HG03457 (cell line): ENCODE data around the gene MUS81.

ENCODE experiments used
- ATAC-seq: cut with Tn5 transposase; IDR thresholded peaks from one replicate; pipeline ENCODE4 v1.9.1; 2021; ENCODE audit warnings: moderate number of reproducible peaks; ENCODE audit not compliant: unreplicated experiment

Gene MUS81

DNA sequence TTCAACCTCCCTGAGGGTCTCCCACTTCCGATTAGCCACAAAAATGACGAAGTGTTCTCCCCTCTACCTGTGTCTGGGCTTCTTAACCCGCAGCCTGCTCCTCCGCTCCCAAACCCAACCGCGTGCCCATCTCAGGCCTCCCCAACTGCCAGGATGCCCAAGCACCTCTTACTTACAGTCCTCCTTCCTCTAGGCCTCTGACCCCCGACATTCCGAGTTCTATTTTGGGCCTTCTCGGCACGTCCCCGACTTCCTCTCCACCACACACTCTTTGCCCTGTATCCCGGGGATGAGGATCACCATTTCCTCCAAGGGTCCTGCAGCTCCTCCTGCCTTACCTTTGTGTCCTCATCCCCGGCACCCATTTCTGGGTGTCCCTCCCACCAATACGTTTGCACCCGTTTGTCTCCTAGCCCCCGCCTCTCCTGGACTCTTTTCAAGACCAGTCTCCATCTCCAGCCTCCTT, 388 bp upstream of the MUS81 start:
- no peak for ATAC-seq

DNA sequence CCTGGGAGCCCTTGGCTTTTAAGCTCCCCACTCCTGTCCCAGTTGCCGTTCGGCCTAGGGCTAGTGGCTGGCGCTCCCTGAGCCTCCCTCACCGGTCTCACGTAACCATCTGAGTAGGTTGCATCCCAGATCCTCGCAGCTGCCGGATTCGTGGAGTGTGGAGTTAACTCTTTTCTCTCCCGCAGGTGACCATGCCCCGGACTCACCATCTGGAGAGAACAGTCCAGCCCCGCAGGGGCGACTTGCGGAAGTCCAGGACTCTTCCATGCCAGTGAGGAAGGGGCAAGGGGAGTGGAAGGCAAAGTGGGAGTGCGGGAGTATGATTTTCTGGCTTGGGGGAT, 902 bp downstream of the MUS81 start:
- ATAC-seq, result no peak

DNA sequence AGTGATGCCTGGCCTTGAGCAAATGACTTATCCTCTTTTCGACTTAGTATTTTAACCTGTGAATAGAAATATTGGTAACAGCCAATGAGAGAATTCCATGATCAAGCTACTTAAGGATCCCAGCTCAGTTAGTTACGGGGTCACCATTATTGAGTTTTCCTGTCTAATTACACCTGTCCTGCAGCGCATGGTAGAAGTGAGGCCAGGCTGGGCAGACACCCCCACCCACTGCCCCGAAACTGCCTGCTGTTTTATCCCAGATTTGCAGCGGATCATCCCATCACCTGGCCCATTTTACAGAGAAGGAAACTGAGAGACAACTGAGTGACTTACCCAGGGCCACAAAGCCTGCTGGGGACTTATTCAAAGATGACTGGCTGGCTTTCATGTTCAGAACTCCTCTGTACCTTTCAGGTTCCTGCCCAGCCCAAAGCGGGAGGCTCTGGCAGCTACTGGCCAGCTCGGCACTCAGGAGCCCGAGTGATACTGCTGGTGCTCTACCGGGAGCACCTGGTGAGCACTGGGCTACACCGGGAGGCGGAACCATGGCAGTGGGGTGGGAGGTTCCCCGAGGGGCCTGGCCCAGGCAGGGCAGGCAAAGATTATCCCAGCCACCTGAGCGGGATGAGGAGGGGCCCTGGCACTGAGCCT, 1.4 kb downstream of the MUS81 start:
- no peak for ATAC-seq

DNA sequence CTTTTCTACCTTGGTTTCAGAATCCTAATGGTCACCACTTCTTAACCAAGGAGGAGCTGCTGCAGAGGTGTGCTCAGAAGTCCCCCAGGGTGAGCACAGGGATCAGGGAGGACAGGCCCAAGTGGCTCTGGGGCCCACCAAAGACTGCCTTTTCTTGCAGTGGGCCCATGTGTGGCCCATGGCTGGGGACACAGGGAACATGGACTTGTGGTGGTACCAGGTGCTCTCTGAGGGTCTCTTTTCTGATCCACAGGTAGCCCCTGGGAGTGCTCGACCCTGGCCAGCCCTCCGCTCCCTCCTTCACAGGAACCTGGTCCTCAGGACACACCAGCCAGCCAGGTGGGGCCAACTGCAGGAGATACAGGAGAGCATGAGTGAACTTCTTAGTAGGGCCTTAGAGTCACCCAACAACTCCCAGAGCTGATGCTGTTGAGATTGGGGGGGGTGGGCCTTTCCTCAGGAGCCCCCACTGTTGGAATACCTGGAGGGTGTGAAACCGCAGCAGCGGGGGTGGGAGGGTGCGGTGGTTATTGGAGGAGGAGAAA, 2.0 kb downstream of the MUS81 start:
- no peak for ATAC-seq

DNA sequence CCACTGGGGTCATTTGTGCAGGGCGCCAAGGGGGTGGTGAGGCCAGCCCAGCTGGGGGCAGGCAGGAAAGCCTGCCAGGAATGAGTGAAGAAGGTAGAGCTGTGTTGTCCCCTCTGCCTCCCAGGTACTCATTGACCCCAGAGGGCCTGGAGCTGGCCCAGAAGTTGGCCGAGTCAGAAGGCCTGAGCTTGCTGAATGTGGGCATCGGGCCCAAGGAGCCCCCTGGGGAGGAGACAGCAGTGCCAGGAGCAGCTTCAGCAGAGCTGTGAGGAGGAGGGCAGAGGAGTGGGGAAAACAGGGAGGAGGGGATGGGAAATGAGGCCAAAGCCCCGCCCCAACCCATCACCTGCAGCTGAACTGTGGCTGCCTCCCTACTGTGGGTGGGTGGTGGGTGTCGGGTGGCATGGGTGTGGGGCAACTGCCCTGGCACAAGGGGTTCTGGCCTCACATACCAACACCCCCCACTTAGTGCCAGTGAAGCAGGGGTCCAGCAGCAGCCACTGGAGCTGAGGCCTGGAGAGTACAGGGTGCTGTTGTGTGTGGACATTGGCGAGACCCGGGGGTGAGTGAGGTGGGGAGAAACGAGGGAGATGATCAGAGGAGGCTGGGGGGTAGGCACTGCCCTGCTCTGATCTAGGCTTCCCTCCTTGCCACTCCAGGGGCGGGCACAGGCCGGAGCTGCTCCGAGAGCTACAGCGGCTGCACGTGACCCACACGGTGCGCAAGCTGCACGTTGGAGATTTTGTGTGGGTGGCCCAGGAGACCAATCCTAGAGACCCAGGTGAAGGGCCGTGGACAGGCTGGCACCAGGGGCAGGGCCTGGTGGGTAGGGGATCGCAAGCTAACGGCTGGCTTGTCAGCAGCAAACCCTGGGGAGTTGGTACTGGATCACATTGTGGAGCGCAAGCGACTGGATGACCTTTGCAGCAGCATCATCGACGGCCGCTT, 3.0 kb downstream of the MUS81 start:
- ATAC-seq, result no peak

DNA sequence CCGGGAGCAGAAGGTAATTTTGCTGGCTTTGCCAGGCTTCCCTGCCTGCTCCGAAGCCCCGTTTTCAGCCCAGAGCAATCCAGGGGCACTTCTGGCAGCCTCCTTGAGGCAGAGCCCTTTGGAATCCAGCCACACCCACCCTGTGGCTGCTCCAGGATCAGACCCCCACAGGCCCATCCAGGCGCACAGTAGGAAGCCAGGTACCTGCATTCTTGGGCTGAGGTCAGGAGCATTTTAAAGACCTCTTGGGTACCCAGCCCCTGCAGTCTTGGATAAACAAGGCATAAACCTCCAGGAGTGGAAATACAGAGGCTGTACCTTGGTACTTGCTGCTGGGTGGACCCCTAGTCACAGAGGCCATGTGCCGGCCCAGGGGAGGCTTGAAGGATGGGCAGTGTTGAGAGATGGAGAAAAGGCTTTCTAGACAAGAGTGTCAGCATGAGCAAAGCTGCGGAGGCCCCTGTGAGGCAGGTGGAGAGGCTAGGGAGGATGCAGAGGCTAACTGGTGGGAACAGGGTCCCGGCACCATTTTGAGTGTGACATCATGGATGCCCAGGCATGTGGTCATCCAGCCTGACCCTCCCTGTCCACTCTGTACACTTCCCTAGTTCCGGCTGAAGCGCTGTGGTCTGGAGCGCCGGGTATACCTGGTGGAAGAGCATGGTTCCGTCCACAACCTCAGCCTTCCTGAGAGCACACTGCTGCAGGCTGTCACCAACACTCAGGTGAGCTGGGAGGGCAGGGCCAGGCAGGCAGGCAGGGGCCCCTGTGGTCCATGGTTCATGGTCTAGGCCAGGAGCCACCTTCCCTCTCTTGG, 3.9 kb downstream of the MUS81 start:
- ATAC-seq, result no peak

DNA sequence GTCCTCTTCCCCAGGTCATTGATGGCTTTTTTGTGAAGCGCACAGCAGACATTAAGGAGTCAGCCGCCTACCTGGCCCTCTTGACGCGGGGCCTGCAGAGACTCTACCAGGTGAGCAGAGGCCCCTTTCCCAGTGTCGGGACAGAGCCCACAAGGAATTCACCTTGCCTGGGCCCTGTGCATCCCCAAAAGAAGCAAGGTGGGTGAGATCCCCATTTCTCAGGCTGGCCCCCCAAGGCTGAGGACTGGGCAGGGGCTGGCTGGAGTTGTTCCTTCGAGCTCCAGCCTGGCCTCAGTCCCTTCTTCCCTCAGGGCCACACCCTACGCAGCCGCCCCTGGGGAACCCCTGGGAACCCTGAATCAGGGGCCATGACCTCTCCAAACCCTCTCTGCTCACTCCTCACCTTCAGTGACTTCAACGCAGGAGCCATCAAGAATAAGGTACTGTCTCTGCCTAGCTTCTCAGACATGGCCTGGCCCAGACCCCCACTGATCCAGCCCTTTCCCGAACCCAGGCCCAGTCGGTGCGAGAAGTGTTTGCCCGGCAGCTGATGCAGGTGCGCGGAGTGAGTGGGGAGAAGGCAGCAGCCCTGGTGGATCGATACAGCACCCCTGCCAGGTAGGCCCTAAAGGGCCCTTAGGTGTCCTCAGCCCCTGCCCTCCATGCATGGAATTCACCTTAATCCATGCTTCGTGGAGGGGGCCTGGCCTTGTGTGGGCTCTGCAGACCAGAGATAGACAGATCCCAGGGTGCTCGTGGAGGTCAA, 4.7 kb downstream of the MUS81 start:
- ATAC-seq, result no peak

DNA sequence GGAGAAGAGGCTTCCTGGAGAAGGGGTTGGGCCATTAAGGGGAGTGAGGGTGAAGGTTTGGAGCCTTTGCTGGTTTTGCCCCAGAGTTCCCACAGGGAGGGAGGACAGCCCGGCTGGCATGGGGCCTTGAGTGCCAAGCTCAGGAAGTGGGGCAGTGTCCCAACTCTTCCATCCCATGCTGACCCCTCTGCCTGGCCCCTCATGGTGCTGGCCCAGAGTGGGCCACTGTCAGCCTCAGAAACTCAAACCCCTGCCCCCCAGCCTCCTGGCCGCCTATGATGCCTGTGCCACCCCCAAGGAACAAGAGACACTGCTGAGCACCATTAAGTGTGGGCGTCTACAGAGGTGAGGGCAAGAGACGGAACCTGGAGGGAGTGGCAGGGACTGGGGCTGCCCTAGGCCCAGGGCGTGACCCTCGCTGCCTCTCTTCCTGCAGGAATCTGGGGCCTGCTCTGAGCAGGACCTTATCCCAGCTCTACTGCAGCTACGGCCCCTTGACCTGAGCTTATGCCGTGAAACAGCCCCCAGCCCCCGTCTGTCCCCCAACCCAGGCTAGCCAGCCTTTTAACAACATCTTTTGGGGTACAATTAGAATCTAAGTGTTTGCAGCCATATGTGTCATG, 5.4 kb downstream of the MUS81 start:
- ATAC-seq, result no peak

DNA sequence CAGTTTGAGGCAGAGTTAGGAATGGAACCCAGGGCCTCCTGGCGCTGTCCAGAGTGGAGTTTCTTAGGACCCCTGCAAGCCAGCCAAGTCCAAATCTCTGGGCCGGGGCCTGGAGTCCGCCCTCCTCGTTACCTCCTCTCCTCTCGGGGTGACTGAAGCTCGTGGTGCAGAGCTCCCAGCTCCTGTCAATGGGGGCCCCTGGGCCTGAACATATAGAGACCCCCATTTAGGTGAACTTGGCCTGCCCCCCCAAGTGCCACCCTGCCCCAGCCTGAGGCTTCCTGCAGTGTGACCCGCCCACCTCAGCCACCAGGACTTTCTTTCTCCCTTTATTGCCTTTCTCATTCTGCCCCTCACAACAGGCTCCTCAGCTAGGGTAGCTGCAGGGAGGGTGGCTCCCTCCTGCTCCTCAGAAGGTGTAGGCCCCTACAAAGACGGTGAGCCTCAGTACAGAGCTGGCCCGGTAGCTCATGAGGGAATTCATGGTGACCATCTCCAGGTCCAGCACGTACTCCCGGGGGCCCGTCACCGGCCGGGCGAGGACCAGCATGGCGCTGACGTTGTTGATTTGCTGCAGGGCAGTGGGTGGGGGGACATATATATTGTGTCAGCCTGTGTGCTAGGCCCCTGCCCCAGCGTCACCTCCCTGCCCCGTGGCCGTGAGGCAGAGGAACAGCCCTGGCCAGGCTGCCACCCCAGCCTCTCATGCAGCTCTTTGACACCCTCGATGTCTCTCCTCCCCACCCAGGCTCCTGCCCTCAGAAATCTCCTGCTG, 6.5 kb downstream of the MUS81 start:
- no peak for ATAC-seq

DNA sequence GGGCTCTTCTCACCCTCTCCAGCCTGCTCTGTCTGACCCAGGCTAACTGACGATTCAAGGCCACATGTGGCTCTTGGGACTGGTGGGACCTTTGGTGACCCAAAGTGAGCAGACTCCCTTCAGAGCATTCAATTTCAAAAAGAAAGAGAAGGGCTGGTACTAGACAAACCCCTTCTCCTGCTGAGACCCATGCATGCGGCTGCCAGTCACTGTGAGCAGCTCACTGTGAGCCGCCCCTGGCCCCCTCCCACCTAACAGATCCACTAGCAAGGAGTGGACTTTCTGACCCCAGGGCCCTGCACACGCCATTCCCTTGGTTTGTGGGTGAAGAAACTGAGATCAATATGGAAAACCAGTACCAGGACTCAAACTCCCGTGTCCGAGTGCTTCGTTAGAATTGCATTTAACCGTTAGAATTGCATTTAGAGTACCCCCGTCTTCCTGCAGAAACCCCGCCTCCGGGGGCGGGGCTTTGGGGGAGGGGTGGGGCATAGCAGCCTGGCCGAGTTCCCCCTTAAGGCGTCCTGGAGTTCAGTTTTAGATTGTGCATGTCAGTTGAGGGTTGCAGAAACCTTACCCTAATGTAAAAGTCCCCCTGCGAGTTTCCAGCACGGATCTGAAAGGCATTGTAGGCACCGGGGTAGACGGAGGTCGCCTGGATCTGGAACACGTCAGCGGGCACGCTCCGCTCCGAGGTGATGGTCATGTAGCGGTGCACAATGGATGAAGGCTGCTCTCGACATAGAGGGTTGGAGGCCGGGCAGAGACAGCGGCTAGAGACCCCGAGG, 7.2 kb downstream of the MUS81 start:
- ATAC-seq, result no peak

DNA sequence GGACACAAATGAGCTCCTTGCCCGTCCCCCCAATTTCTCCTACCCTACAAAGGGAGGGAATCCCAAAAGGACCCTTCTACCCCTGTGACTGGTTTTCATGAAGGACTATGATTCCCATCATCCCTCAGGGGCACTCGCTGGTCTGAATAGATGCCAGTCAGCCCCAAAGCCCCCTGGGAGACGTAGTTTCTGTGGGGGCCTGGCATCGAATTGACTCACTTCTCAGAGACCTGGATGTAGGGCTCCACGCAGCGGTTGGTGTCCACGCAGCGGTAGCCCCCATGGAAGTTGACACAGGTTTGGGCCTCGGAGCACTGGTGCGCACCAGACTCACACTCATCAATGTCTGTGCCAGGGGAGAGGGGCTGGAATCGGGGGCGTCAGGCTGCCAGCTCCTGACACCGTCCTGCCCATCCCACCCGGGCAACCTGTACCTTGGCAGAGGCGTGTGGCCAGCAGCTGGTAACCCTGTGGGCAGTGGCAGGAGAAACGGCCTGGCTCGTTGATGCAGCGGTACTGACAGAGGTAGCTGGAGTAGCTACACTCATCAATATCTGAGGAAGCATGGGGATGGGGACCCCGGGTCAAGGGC, 7.9 kb downstream of the MUS81 start:
- no peak for ATAC-seq

DNA sequence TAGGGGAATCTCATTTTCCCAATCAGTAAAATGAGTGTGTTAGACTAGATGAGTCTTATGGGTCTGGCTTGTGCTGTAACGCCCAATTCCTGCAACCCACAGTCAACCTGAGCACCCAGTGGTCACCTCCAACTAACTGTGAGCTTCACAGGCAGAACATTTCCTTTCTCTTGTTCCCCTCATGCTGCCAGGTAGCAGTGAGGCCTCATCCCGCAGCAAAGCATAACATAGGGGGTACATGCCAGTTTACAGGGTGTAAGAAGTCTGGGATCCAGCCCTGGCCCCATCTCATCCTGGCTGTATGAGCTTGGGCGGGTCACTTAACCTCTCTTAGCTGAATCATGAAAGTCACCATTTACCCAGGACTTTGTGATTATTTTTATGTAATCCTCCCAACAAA, 8.7 kb downstream of the MUS81 start:
- no peak for ATAC-seq

DNA sequence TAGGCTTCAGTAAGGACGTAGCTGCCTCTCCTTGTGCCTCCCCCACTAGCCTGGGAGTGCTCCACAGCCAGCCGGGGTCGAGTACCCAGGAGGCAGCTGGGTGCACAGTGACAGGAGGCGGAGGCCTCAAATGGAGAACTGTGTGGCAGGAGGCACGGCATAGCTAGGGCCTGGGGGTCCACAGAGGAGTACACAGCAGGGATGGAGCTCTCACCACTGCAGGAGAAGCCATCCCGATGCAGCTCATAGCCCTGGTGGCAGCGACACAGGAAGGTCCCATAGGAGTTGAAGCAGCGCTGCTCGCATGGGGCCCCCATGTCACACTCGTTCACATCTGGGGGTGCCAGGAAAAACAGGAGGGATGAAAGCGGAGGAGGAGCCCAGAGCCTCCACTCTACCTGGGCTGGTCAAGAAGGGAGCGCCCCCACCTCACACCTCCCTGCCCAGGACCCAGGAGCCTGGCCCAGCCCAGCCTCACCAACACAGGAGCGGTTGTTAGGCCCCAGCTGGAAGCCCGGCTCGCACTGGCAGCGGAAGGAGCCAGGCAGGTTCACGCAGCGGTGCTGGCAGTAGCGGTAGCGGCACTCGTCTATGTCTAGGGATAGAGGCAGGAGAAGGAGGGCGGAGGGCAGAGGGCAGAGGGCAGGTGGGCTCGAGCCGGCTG, 9.5 kb downstream of the MUS81 start:
- ATAC-seq, result no peak

DNA sequence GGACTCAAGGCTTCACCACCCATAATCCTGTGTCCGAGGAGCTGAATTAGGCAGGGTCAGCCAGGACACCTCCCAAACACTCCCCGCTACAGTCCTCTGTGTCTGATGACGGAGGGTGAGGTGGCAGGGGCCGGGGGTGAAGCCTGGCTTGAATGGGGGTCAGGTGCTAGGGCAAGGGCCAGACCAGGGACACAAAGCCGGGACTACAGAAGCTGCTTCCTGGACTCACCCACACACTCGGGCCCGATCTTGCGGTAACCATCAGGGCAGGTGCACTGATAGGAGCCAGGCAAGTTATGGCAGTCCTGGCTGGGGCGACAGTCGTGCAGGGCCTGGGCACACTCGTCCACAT, 10.1 kb downstream of the MUS81 start:
- no peak for ATAC-seq

DNA sequence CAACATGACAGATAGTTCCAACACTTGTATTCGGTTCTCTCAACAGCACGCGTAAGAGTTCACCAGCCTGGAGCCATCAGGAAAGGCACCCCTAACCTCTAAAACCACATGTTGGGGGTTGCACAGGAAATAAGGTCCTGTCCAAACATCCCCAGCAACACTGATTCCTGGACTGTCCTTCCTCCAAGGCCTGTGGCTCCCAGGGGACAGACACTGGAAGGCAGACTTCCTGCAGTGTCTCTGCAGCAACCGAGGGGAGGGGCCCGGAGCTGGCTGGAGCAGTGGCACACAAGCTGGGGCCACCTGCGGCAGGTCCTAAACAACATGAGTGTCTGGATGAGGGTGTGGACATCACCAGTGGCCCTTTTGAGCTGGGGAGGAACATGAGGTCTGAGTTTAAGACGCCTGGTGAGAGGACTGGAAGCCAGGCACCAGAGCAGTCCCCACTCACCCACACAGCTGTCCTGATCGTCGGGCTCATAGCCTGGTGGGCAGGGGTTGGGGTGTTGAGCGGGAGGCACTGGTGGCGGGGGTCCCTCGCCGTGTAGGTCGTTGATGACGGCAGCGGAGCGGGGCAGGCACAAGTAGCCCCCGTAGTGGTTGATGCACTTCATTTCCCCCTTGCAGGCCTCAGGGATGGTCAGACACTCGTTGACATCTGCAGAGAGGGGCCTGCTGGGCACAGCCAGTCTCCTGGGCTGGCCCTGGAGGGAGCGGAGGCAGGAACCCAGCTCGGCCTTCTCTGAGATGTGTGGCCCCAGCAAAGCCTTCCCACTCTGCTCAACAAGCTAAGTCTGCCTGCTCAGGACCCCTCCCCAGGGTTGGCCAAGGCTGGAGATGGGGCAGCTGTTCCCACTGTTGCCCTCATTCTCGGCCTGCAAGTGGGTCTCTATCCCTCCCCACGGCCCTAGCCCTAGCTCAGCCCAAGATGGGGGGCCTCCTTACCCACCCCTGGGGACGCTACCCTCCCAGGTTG, 10.8 kb downstream of the MUS81 start:
- no peak for ATAC-seq

DNA sequence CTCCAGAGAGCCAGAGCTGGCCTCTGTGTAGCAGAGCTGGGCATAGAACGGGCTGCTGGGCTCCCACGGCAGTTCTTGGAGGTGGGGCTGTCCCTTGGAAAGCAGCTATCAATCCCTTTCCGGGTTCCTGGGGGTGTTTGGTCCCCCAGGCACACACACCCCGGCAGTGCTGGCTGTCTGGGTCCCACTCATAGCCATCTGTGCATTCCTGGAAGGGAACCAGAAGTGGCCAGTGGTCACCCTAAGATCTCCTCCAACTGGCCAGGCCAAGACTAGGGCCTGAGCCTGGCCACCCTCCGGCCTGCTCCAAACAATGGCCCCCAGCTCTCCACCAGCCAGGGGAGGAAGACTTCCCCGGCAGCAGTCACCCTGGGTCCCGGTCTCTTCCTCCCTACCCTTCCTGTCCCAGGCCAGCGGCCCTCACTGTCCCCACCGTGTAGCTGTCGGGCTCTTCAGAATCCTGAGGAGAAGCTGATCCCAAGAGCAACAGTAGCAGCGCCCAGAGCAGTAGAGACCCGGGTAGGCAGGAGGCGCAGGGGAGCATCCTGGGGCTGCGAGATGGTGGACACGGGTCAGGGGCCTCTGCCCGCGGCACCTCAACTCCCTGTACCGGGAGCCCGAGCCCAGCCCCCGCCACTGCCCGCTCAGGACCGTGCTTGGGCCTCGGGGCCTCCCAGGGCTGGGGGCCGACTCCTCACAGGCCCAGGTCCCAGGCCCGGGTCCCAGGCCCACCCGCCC, 11.7 kb downstream of the MUS81 start:
- no peak for ATAC-seq
